PC-9 (cell line): Measurements from ENCODE around the gene MAP1LC3B2. TPM values are rescaled to one million over a fixed set of nuclear protein-coding genes. Genes with fewer than 3 reads are reported as not detected.

Experiments
- Bru-seq: library from RNA; stranded (reverse); fragments of 400-500 nt; gene quantifications from one replicate; lab custom pipeline; 2021; lab: Mats Ljungman, UMichigan
- BruChase-seq, 2 experiments: library from RNA; stranded (reverse); fragments of 400-500 nt; gene quantifications; one replicate each; lab custom pipeline; 2021; lab: Mats Ljungman, UMichigan
- BruUV-seq: library from RNA; stranded (reverse); fragments of 400-500 nt; replicated peaks from 2 replicates; lab custom pipeline; 2021; lab: Mats Ljungman, UMichigan
- CTCF ChIA-PET: fragments of 300-600 bp; sonication (Branson Sonifier 250); formaldehyde crosslinking; loops from one replicate; lab custom pipeline; 2022; ENCODE audit warnings: antibody characterized with exemption; lab: Charles Lee
- POLR2A ChIA-PET: fragments of 300-600 bp; sonication (Branson Sonifier 250); formaldehyde crosslinking; loops from one replicate; lab custom pipeline; 2022; ENCODE audit warnings: antibody characterized with exemption; ENCODE audit not compliant: unreplicated experiment; lab: Charles Lee
- DNase-seq, 2 experiments: peaks; one replicate each; pipeline versions ENCODE4 v3.0.0 to v3.0.0-alpha.2; 2015 to 2022; ENCODE audit warnings: mixed read lengths in 1 of 2
- H2AFZ ChIP-seq: fragments of 200-600 bp; sonication (generic); 2 replicates; pipeline ENCODE4 v1.8.1; 2017; ENCODE audit warnings: antibody characterized with exemption
- H3F3A ChIP-seq: fragments of 200-600 bp; sonication (generic); 2 replicates; pipeline ENCODE4 v1.8.1; 2017; ENCODE audit warnings: antibody characterized with exemption, mild to moderate bottlenecking, low read depth; ENCODE audit not compliant: insufficient read depth
- H3K27ac ChIP-seq: fragments of 200-600 bp; sonication (generic); 2 replicates; pipeline ENCODE4 v1.6.1; 2016; ENCODE audit warnings: mixed run types
- H3K27me3 ChIP-seq: fragments of 200-600 bp; sonication (generic); 2 replicates; pipeline ENCODE4 v1.6.1; 2016; ENCODE audit warnings: low read depth, mixed run types; ENCODE audit not compliant: insufficient read depth
- H3K36me3 ChIP-seq: fragments of 200-600 bp; sonication (generic); 2 replicates; pipeline ENCODE4 v1.6.1; 2016; ENCODE audit warnings: low read depth, mixed run types
- H3K4me1 ChIP-seq: fragments of 200-600 bp; sonication (generic); replicated peaks from 2 replicates; pipeline ENCODE4 v1.6.1; 2016; ENCODE audit warnings: mixed run types; ENCODE audit not compliant: insufficient read depth
- H3K4me2 ChIP-seq: fragments of 200-600 bp; sonication (generic); 2 replicates; pipeline ENCODE4 v1.6.1; 2017; ENCODE audit warnings: mixed run types
- H3K4me3 ChIP-seq: fragments of 200-600 bp; sonication (generic); 2 replicates; pipeline ENCODE4 v1.6.1; 2016; ENCODE audit warnings: mixed run types
- H3K79me2 ChIP-seq: fragments of 200-600 bp; sonication (generic); 2 replicates; pipeline ENCODE4 v1.6.1; 2017; ENCODE audit warnings: low read depth, mixed run types
- H3K9me2 ChIP-seq: fragments of 200-600 bp; sonication (generic); 2 replicates; pipeline ENCODE4 v1.8.1; 2017; ENCODE audit warnings: mild to moderate bottlenecking; ENCODE audit not compliant: insufficient read depth
- H3K9me3 ChIP-seq: fragments of 200-600 bp; sonication (generic); 2 replicates; pipeline ENCODE4 v1.8.1; 2016; ENCODE audit warnings: low read depth; ENCODE audit not compliant: insufficient read depth
- H4K20me1 ChIP-seq: fragments of 200-600 bp; sonication (generic); 2 replicates; pipeline ENCODE4 v1.8.1; 2017; ENCODE audit not compliant: insufficient read depth
- CTCF ChIP-seq: fragments of 200-600 bp; sonication (generic); conservative IDR thresholded peaks from 2 replicates; pipeline ENCODE4 v1.6.1; 2017; ENCODE audit warnings: mixed run types, antibody characterized with exemption, mild to moderate bottlenecking, moderate library complexity
- EZH2 ChIP-seq: fragments of 200-600 bp; sonication (generic); IDR thresholded peaks from 2 replicates; pipeline ENCODE4 v1.8.0; 2017; ENCODE audit warnings: antibody characterized with exemption, low read depth
- intact Hi-C: fragments of 100-400 bp; cut with micrococcal nuclease; formaldehyde crosslinking; loops from one replicate; pipeline ENCODE4 v1.10.0; 2022; ENCODE audit not compliant: unreplicated experiment
- long read RNA-seq: library from polyadenylated mRNA; stranded (forward); transcript quantifications from one replicate; pipeline ENCODE4 v2.0.0, GENCODE V29; 2022
- total RNA-seq: library from RNA; stranded (reverse); gene quantifications from 2 replicates; pipeline ENCODE4 v1.2.3, GENCODE V29; 2021

The MAP1LC3B2 gene
- 1.1 and 1.4 TPM in 2 replicates for total RNA-seq
- percentile 12 among the genes with signal in this experiment for Bru-seq, nascent RNA
- percentile 27 among the genes with signal in this experiment for BruChase-seq, experiment 1, labeled RNA remaining after a 2-hour chase
- BruChase-seq, experiment 2, labeled RNA remaining after a 6-hour chase, result percentile 18 among the genes with signal in this experiment
- long read RNA-seq, result 0 reads

- H3F3A ChIP-seq, result peaks cover 14% of the 10 kb centered on the region
- peak; percentile 88 to 95 for DNase-seq
- H3K9me3 ChIP-seq, result no peaks in the 10 kb centered on the region; the same call in 1 of the 2 replicates
- H3K27me3 ChIP-seq, result no peaks in the 10 kb centered on the region
- no peaks in the 10 kb centered on the region for H3K36me3 ChIP-seq
- no peaks in the 10 kb centered on the region for H3K79me2 ChIP-seq
- H3K4me2 ChIP-seq, result peak within 1 kb of the TSS; percentile 65
- intact Hi-C loops, result loop anchor here (1.0 kb wide), 6 partner anchors 30 to 132 kb away; no protein-coding TSS in a partner anchor
- peak within 1 kb of the TSS; percentile 51; the same call in 1 of the 2 replicates for H2AFZ ChIP-seq
- ChIA-PET POLR2A (interaction anchor here (0.7 kb wide), 1 partner anchor 26 kb away, joined by 4 read pairs; no protein-coding TSS in a partner anchor), CTCF (no interaction called here)
- H3K9me2 ChIP-seq, result no peaks in the 10 kb centered on the region
- H3K4me1 ChIP-seq, result peaks cover 23% of the 10 kb centered on the region
- TF ChIP-seq EZH2, result no peak
- no peak for TF ChIP-seq CTCF
- H3K4me3 ChIP-seq, result peak within 1 kb of the TSS; percentile 18; the same call in 1 of the 2 replicates
- BruUV-seq, result no TSS peak
- H4K20me1 ChIP-seq, result no peaks in the 10 kb centered on the region
- peak within 1 kb of the TSS; percentile 87 for H3K27ac ChIP-seq
These were observed at the start of gene MAP1LC3B2 for GRCh38 chr12:116559162-116559935. Gene MAP1LC3B2, plus strand, starts transcription at chr12:116559381. Its CDS starts 16,562 bp downstream, at chr12:116575943.

- ChIA-PET POLR2A (no interaction called here), CTCF (no interaction called here)
- DNase-seq, result no peak
- H3K36me3 ChIP-seq, result no peaks in the 10 kb centered on the region
- no peaks in the 10 kb centered on the region for H3K4me1 ChIP-seq
- no peak for TF ChIP-seq EZH2
- TF ChIP-seq CTCF, result no peak
- BruUV-seq, result no TSS peak
- no peaks in the 10 kb centered on the region for H3K79me2 ChIP-seq
- H4K20me1 ChIP-seq, result no peaks in the 10 kb centered on the region
- H3F3A ChIP-seq, result no peaks in the 10 kb centered on the region
- H3K27ac ChIP-seq, result no peak overlapping the region
- H3K27me3 ChIP-seq, result no peaks in the 10 kb centered on the region
- no peak overlapping the region for H2AFZ ChIP-seq
- no peaks in the 10 kb centered on the region for H3K9me2 ChIP-seq
- H3K9me3 ChIP-seq, result no peaks in the 10 kb centered on the region
- H3K4me3 ChIP-seq, result no peak overlapping the region
- H3K4me2 ChIP-seq, result no peak overlapping the region
- intact Hi-C loops, result no loop called here
These were observed 45.2 kb upstream of the MAP1LC3B2 start for GRCh38 chr12:116513944-116514343.

GRCh38 chr12:116515684-116516083 is 43.5 kb upstream of the MAP1LC3B2 start:
- no peaks in the 10 kb centered on the region for H4K20me1 ChIP-seq
- no peak for DNase-seq
- ChIA-PET CTCF (no interaction called here), POLR2A (no interaction called here)
- no TSS peak for BruUV-seq
- no peaks in the 10 kb centered on the region for H3K36me3 ChIP-seq
- H2AFZ ChIP-seq, result no peak overlapping the region
- H3K4me2 ChIP-seq, result no peak overlapping the region
- no peaks in the 10 kb centered on the region for H3K79me2 ChIP-seq
- no peaks in the 10 kb centered on the region for H3K9me2 ChIP-seq
- no peaks in the 10 kb centered on the region for H3K9me3 ChIP-seq
- no peak overlapping the region for H3K4me3 ChIP-seq
- no peaks in the 10 kb centered on the region for H3K27me3 ChIP-seq
- intact Hi-C loops, result no loop called here
- no peaks in the 10 kb centered on the region for H3K4me1 ChIP-seq
- TF ChIP-seq EZH2 (no peak), CTCF (no peak)
- no peak overlapping the region for H3K27ac ChIP-seq
- peaks cover 1% of the 10 kb centered on the region; the same call in 1 of the 2 replicates for H3F3A ChIP-seq
